ENCODE measurements around the gene CUBN.
"Not testable (repeated sequence)": the region's sequence is repeated elsewhere in the genome, so short reads cannot be mapped to it uniquely, and the experiment has no call there.

Gene CUBN

GRCh38 chr10:17022896-17023295, 106.7 kb downstream of the CUBN start:
- no peak overlapping the region; the same call in 1 of the 2 replicates for H3K4me3 ChIP-seq (ENCODE audit: low read depth, low read length)

DNA sequence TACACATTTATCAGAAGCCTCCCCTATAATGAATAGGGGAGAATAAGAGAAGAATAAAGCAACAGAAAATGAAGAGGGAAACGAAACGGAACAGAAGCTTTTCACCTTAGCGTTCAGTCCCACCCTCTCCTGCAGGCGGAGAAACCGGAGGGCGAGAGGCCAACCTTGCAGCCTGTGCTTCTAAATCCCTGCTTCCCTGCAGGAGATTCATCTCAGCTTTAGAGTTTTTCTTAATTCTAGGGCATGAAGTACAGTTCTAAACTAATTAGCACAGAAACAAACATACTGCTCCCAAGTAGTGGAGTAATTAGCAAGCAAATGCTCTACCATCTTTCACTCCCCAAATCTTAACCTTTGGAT, 107.2 kb downstream of the CUBN start:
- peak overlapping the region; percentile 22 for H3K4me3 ChIP-seq (ENCODE audit: low read depth, low read length)
- no peaks in the 10 kb centered on the region for H3K27me3 ChIP-seq (ENCODE audit: insufficient read depth, low read depth, severe bottlenecking)
- peak overlapping the region; percentile 52 for H3K27ac ChIP-seq
- no peak for TF ChIP-seq CTCF (IDR thresholded peaks at IDR 0.05; ENCODE audit: low read depth, low read length)
- H3K9me3 ChIP-seq (ENCODE audit: severe bottlenecking), result no peaks in the 10 kb centered on the region
- no peaks in the 10 kb centered on the region for H3K36me3 ChIP-seq
- DNase-seq, result peak; percentile 20

More at GRCh38 chr10:17022896-17023295, 106.7 kb downstream of the CUBN start:
- Histone ChIP-seq H3K9me3 (ENCODE audit: severe bottlenecking) (no peaks in the 10 kb centered on the region), H3K27me3 (ENCODE audit: insufficient read depth, low read depth, severe bottlenecking) (no peaks in the 10 kb centered on the region), H3K36me3 (no peaks in the 10 kb centered on the region), H3K27ac (no peak overlapping the region; the same call in 1 of the 2 replicates)
- no peak for TF ChIP-seq CTCF (IDR thresholded peaks at IDR 0.05; ENCODE audit: low read depth, low read length)
- no peak for DNase-seq

GRCh38 chr10:17021656-17022465, 107.8 kb downstream of the CUBN start:
- H3K36me3 ChIP-seq, result no peaks in the 10 kb centered on the region
- no peak for TF ChIP-seq CTCF (IDR thresholded peaks at IDR 0.05; ENCODE audit: low read depth, low read length)
- no peaks in the 10 kb centered on the region for H3K9me3 ChIP-seq (ENCODE audit: severe bottlenecking)
- H3K27me3 ChIP-seq (ENCODE audit: insufficient read depth, low read depth, severe bottlenecking), result no peaks in the 10 kb centered on the region
- no peak for DNase-seq
- peak overlapping the region; percentile 52 for H3K27ac ChIP-seq
- H3K4me3 ChIP-seq (ENCODE audit: low read depth, low read length), result peak overlapping the region; percentile 22

DNA sequence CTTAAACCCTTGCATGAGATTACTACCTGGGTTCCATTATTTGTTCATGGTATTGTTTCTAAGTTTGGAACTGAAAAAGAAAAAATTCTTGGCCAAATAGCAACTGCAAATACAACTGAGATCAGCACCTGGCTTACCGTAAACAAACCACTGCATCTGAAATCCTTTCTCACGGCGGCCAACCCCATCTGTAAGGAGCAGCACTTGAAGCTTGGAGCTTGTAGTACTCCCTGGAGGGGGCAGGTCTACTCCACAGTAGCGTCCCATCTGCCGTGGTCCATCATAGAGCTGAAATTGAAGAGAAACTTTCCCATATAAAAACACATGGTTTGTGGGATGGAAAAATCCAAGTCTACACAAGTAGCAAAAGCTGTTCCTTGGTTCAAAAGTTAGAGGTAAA, 109.9 kb downstream of the CUBN start:
- Histone ChIP-seq H3K27ac (no peak overlapping the region), H3K36me3 (no peaks in the 10 kb centered on the region), H3K9me3 (ENCODE audit: severe bottlenecking) (no peaks in the 10 kb centered on the region), H3K27me3 (ENCODE audit: insufficient read depth, low read depth, severe bottlenecking) (no peaks in the 10 kb centered on the region), H3K4me3 (ENCODE audit: low read depth, low read length) (no peak overlapping the region)
- no peak for TF ChIP-seq CTCF (IDR thresholded peaks at IDR 0.05; ENCODE audit: low read depth, low read length)
- no peak for DNase-seq

GRCh38 chr10:17013131-17013983, 116.3 kb downstream of the CUBN start:
- H3K36me3 ChIP-seq; H3K9me3 ChIP-seq (ENCODE audit: severe bottlenecking); H3K4me3 ChIP-seq (ENCODE audit: low read depth, low read length); H3K27ac ChIP-seq; H3K27me3 ChIP-seq (ENCODE audit: insufficient read depth, low read depth, severe bottlenecking); DNase-seq: not testable (repeated sequence)

DNA sequence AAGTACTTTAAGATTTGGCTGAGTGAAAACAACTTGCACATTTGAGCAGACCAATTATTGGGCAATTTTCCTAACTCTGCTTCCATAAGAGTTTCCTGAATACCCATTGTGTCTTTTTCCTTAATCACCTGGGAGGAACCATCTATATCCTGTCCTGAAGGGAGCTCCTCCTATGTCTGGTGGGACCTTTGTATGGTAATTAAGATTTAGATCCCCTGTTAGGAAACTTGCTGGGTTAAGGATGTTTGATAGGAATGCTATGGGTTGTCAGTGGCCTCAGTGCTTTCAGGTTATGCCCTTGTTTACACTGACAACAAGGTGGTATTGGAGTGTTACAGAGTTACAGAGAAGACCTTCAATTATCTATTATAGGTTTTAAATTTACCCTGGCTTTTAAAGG, 116.9 kb downstream of the CUBN start:
- not testable (repeated sequence) for H3K4me3 ChIP-seq (ENCODE audit: low read depth, low read length); DNase-seq; H3K27me3 ChIP-seq (ENCODE audit: insufficient read depth, low read depth, severe bottlenecking); H3K27ac ChIP-seq; H3K36me3 ChIP-seq; H3K9me3 ChIP-seq (ENCODE audit: severe bottlenecking)
